ENCODE data around the gene SKA2. TPM values are rescaled to one million over a fixed set of nuclear protein-coding genes. Genes with fewer than 3 reads are reported as not detected.
A peak's percentile ranks its signal among the peaks of the same experiment; 100 is the strongest.

The SKA2 gene
- total and polyA plus RNA-seq, 9 of the 15 experiments (the other 6 are each of a cell fraction or from before 2014, with no cell fraction given): 58.1 to 183 (median 133) TPM

GRCh38 chr17:59067340-59067739 is 87.6 kb downstream of the SKA2 start:
- H3K79me2 ChIP-seq (ENCODE audit: control insufficient read depth, insufficient read depth, low read length): no peaks in the 10 kb centered on the region
- H3K4me1 ChIP-seq (replicated peaks in 1 of 2; ENCODE audit: control insufficient read depth in 2 of 2, insufficient read depth in 2 of 2, low read length in 2 of 2): no peaks in the 10 kb centered on the region
- ChIA-PET POLR2A (no interaction called here), CTCF (ENCODE audit: low intra/inter-chr PET ratio) (no interaction called here)
- WGBS (ENCODE audit: insufficient coverage, low coverage, missing lambda C conversion rate): 97% methylated on average over 2 of the region's 2 CpGs
- H3K27ac ChIP-seq (ENCODE audit: extremely low read depth, low read depth, low read length): no peak overlapping the region
- ATAC-seq (no peak), DNase-seq (ENCODE audit: extremely low read depth in 1 of 4, low spot score in 3 of 4) (no peak), FAIRE-seq (no peak)
- BruUV-seq (replicated peaks): no TSS peak
- TF ChIP-seq ZNF316 (IDR thresholded peaks at IDR 0.05) (peak; percentile 43; the same call in 1 of the 2 replicates), SMARCA5 (IDR thresholded peaks at IDR 0.05) (no peak), NR2F6 (CRISPR knock-in tag; IDR thresholded peaks at IDR 0.05) (no peak), ZBTB11 (CRISPR knock-in tag; IDR thresholded peaks at IDR 0.05) (peak in 1 of 3 experiments; percentile 67; a peak in 1 of 6 replicates), FOXO4 (CRISPR knock-in tag; IDR thresholded peaks at IDR 0.05) (no peak), ZNF354B (CRISPR knock-in tag; IDR thresholded peaks at IDR 0.05) (no peak), CSDE1 (IDR thresholded peaks at IDR 0.05) (no peak), RBM22 (IDR thresholded peaks at IDR 0.05; ENCODE audit: low read depth, low read length, poor library complexity, severe bottlenecking) (no peak), TAF9B (IDR thresholded peaks at IDR 0.05; ENCODE audit: partially characterized antibody) (no peak), SRSF7 (optimal IDR thresholded peaks at IDR 0.05; ENCODE audit: low read depth, low read length) (no peak), SMAD4 (CRISPR knock-in tag; conservative IDR thresholded peaks at IDR 0.05) (no peak), C11orf30 (IDR thresholded peaks at IDR 0.05; ENCODE audit: low read depth) (peak; percentile 26; the same call in 1 of the 2 replicates), POLR3A (IDR thresholded peaks at IDR 0.05; ENCODE audit: borderline replicate concordance, extremely low read depth, insufficient read depth, insufficient read length) (no peak), NR0B1 (IDR thresholded peaks at IDR 0.05; ENCODE audit: partially characterized antibody) (no peak), ZNF668 (CRISPR knock-in tag; IDR thresholded peaks at IDR 0.05) (no peak), HDAC1 (IDR thresholded peaks at IDR 0.05) (no peak)
- H3K36me3 ChIP-seq (ENCODE audit: control insufficient read depth, insufficient read depth, low read length): peaks cover 75% of the 10 kb centered on the region
- intact Hi-C loops (cut with micrococcal nuclease): no loop called here
- in situ Hi-C loops (cut with MboI): no loop called here
- no peaks in the 10 kb centered on the region for H3K27me3 ChIP-seq (ENCODE audit: control insufficient read depth in 2 of 2, insufficient read depth in 2 of 2, low read length in 2 of 2)
- H2AFZ ChIP-seq (ENCODE audit: low read depth, low read length): no peak overlapping the region
- no peak overlapping the region for H3K4me3 ChIP-seq
- H3K9me1 ChIP-seq (ENCODE audit: control insufficient read depth, insufficient read depth, low read length): no peaks in the 10 kb centered on the region
- no peak overlapping the region for H3K9ac ChIP-seq (ENCODE audit: insufficient read depth in 1 of 2, low read depth in 2 of 2, low read length in 2 of 2)
- H3K9me3 ChIP-seq (replicated peaks; ENCODE audit: control insufficient read depth, insufficient read depth, low read depth, low read length): no peaks in the 10 kb centered on the region
- H4K20me1 ChIP-seq (replicated peaks; ENCODE audit: control insufficient read depth, insufficient read depth, low read length): no peaks in the 10 kb centered on the region
- no peak overlapping the region for H3K4me2 ChIP-seq (ENCODE audit: insufficient read depth, low read length)

Data from K562 (cell line).